ENCODE results near the gene GTF2H4. TPM values are rescaled to one million over a fixed set of nuclear protein-coding genes. Genes with fewer than 3 reads are reported as not detected.
"Not testable (repeated sequence)": the region's sequence is repeated elsewhere in the genome, so short reads cannot be mapped to it uniquely, and the experiment has no call there.

GTF2H4 gene
- total and polyA plus RNA-seq, 12 donors = 3.7 to 71.9 (median 29.9) TPM

GRCh38 chr6:30917487-30917886 lies 9.5 kb downstream of the GTF2H4 start:
- no peaks in the 10 kb centered on the region for H3K9me3 ChIP-seq (replicated peaks in 1 of 3)
- DNase-seq = no peak
- no peaks in the 10 kb centered on the region for H3K27me3 ChIP-seq
- intact Hi-C loops (cut with DNase I) = loop anchor here in 1 of 2 donors (5.0 kb wide), 2 partner anchors 125 to 160 kb away; no protein-coding TSS in a partner anchor
- TF ChIP-seq CTCF (IDR thresholded peaks at IDR 0.05) (no peak), POLR2A (IDR thresholded peaks at IDR 0.05) (no peak)
- H3K36me3 ChIP-seq (replicated peaks in 1 of 2) = peaks cover 0 to 60% of the 10 kb centered on the region in 2 donors
- 88 to 94% (median 92%) methylated on average over 8 of the region's 8 CpGs for WGBS, 4 donors
- H3K4me3 ChIP-seq = no peak overlapping the region
- no peak overlapping the region for H3K27ac ChIP-seq
- H3K4me1 ChIP-seq (replicated peaks in 1 of 2) = peaks cover 10 to 24% of the 10 kb centered on the region in 2 donors

GRCh38 chr6:30918670-30919069 lies 10.7 kb downstream of the GTF2H4 start:
- Histone ChIP-seq H3K9me3 (replicated peaks in 1 of 3) (no peaks in the 10 kb centered on the region), H3K36me3 (replicated peaks in 1 of 2) (peaks cover 0 to 68% of the 10 kb centered on the region in 2 donors), H3K4me3 (no peak overlapping the region), H3K27ac (no peak overlapping the region), H3K27me3 (no peaks in the 10 kb centered on the region), H3K4me1 (replicated peaks in 1 of 2) (peaks cover 10 to 20% of the 10 kb centered on the region in 2 donors)
- TF ChIP-seq CTCF (IDR thresholded peaks at IDR 0.05) (no peak), POLR2A (IDR thresholded peaks at IDR 0.05) (no peak)
- DNase-seq = no peak
- WGBS, 4 donors = 89 to 98% (median 96%) methylated on average over 8 of the region's 8 CpGs
- intact Hi-C loops (cut with DNase I) = loop anchor here in 1 of 2 donors (5.0 kb wide), 2 partner anchors 124 to 159 kb away; no protein-coding TSS in a partner anchor

- no peak for TF ChIP-seq POLR2A (IDR thresholded peaks at IDR 0.05)
- WGBS, 4 donors = 83 to 96% (median 95%) methylated on average over 3 to 7 of the region's 7 CpGs
- Histone ChIP-seq H3K4me3 (no peak overlapping the region), H3K4me1 (replicated peaks in 1 of 2) (no peaks in the 10 kb centered on the region), H3K36me3 (replicated peaks in 1 of 2) (peaks cover 0 to 81% of the 10 kb centered on the region in 2 donors), H3K27me3 (no peaks in the 10 kb centered on the region), H3K9me3 (replicated peaks in 1 of 3) (no peaks in the 10 kb centered on the region), H3K27ac (no peak overlapping the region)
- DNase-seq = no peak
- intact Hi-C loops (cut with DNase I) = loop anchor here in 1 of 2 donors (5.0 kb wide), 1 partner anchor 155 kb away; no protein-coding TSS in a partner anchor
These were observed 14.4 kb downstream of the GTF2H4 start for GRCh38 chr6:30922447-30922852.

GRCh38 chr6:30924040-30924627 lies 16.1 kb downstream of the GTF2H4 start:
- intact Hi-C loops (cut with DNase I) = loop anchor here in 1 of 2 donors (5.0 kb wide), 1 partner anchor 153 kb away; no protein-coding TSS in a partner anchor
- not testable (repeated sequence) for H3K4me1 ChIP-seq (replicated peaks in 1 of 2); H3K27me3 ChIP-seq; H3K4me3 ChIP-seq; H3K27ac ChIP-seq; H3K9me3 ChIP-seq (replicated peaks in 1 of 3); DNase-seq
- peaks cover 0 to 67% of the 10 kb centered on the region in 2 donors for H3K36me3 ChIP-seq (replicated peaks in 1 of 2)
- WGBS, 4 donors = 80 to 91% (median 90%) methylated on average over 1 to 9 of the region's 9 CpGs

GRCh38 chr6:30926644-30927043 lies 18.6 kb downstream of the GTF2H4 start:
- H3K36me3 ChIP-seq (replicated peaks in 1 of 2) = peaks cover 0 to 41% of the 10 kb centered on the region in 2 donors
- no peak for DNase-seq
- no peak for TF ChIP-seq POLR2A (IDR thresholded peaks at IDR 0.05)
- no peak for TF ChIP-seq CTCF (IDR thresholded peaks at IDR 0.05)
- WGBS, 4 donors = 91 to 95% (median 92%) methylated on average over 4 of the region's 4 CpGs
- H3K27ac ChIP-seq = no peak overlapping the region
- H3K27me3 ChIP-seq = no peaks in the 10 kb centered on the region
- no peaks in the 10 kb centered on the region for H3K9me3 ChIP-seq (replicated peaks in 1 of 3)
- H3K4me1 ChIP-seq (replicated peaks in 1 of 2) = no peaks in the 10 kb centered on the region
- intact Hi-C loops (cut with DNase I) = no loop called here
- no peak overlapping the region for H3K4me3 ChIP-seq

GRCh38 chr6:30927080-30927479 lies 19.1 kb downstream of the GTF2H4 start:
- H3K4me1 ChIP-seq (replicated peaks in 1 of 2); DNase-seq; H3K9me3 ChIP-seq (replicated peaks in 1 of 3); H3K27me3 ChIP-seq; H3K4me3 ChIP-seq; H3K27ac ChIP-seq; intact Hi-C loops (cut with DNase I): not testable (repeated sequence)
- peaks cover 0 to 37% of the 10 kb centered on the region in 2 donors for H3K36me3 ChIP-seq (replicated peaks in 1 of 2)
- WGBS, 4 donors = 94 to 100% (median 95%) methylated on average over 3 of the region's 3 CpGs

Measured in adrenal gland (tissue), 12 donors.